ENCODE results near the gene TRIP11. TPM values are rescaled to one million over a fixed set of nuclear protein-coding genes. Genes with fewer than 3 reads are reported as not detected.

The TRIP11 gene
- polyA plus RNA-seq, 5 donors = 18.5 to 38.9 (median 33.1) TPM

GRCh38 chr14:91925001-91925726, 114.7 kb downstream of the TRIP11 start:
- DNase-seq = peak in 1 of 2 donors; percentile 46

DNA sequence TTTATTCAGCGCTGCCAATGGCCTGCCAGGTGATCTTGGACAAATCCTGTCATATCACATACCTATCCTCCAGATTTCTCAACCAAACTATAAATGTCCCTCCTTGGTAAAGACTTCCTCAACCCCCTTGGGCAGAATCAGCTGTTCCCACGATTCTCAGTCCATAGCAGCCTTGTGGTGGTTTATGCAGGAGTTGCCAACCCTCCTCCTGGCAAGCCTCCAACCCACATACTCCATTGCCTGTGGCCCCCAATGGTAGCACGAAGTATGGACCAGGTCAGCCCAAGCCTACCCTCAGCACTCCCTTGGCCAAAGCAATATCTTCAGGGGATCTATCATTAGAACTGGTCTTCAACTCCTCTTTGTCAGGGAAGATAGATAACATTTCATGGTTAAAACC, 119.3 kb downstream of the TRIP11 start:
- DNase-seq = no peak

- no peak for DNase-seq
Observed at GRCh38 chr14:91919814-91920213, 120.0 kb downstream of the TRIP11 start.

GRCh38 chr14:91918186-91918883, 121.5 kb downstream of the TRIP11 start:
- peak; percentile 80 to 83 for DNase-seq

Other genes starting within 250 kb of the TRIP11 start
- gene TC2N, start 172.5 kb downstream of the TRIP11 start, polyA plus RNA-seq (ENCODE audit: insufficient read depth in 1 of 5, insufficient read length in 5 of 5, low replicate concordance in 1 of 5) = 10 to 100 TPM; 18.0 to 30.5 (median 28.1) TPM
- gene FBLN5, start 92.4 kb downstream of the TRIP11 start, polyA plus RNA-seq (ENCODE audit: insufficient read depth in 1 of 5, insufficient read length in 5 of 5, low replicate concordance in 1 of 5) = 100 to 1,000 TPM in 1 of 5 donors, 10 to 100 TPM in 4; 69.3 to 105 (median 83.8) TPM
- 10 to 100 TPM; 22.4 to 39.3 (median 31.9) TPM for gene ATXN3, start 66.5 kb upstream of the TRIP11 start, polyA plus RNA-seq (ENCODE audit: insufficient read depth in 1 of 5, insufficient read length in 5 of 5, low replicate concordance in 1 of 5)
- gene NDUFB1, start 81.6 kb upstream of the TRIP11 start, polyA plus RNA-seq (ENCODE audit: insufficient read depth in 1 of 5, insufficient read length in 5 of 5, low replicate concordance in 1 of 5) = 100 to 1,000 TPM; 124 to 148 (median 140) TPM
- 10 to 100 TPM; 38.6 to 65.6 (median 59.0) TPM for gene CPSF2, start 81.9 kb upstream of the TRIP11 start, polyA plus RNA-seq (ENCODE audit: insufficient read depth in 1 of 5, insufficient read length in 5 of 5, low replicate concordance in 1 of 5)